Gastroesophageal sphincter (tissue), 4 donors: Measurements from ENCODE around the gene AACS. TPM values are rescaled to one million over a fixed set of nuclear protein-coding genes. Genes with fewer than 3 reads are reported as not detected.

Source experiments
- ATAC-seq: fragments of 150-250 bp; one replicate; pipeline ENCODE4 v1.9.1; 2016; ENCODE audit warnings: mild to moderate bottlenecking, moderate library complexity
- H3K27ac ChIP-seq, 4 donors: fragments of 200-600 bp; sonication (generic) in 3 of 4; 1 replicate in 3 of 4; 2 replicates in 1 of 4; pipeline ENCODE4 v1.5.1; 2016 to 2019
- H3K27me3 ChIP-seq: fragments of 200-600 bp; sonication (generic); one replicate; pipeline ENCODE4 v1.5.1; 2019
- H3K36me3 ChIP-seq, 2 donors: fragments of 200-600 bp; sonication (generic); one replicate each; pipeline ENCODE4 v1.5.1; 2019; ENCODE audit warnings: control low read depth in 1 of 2
- H3K4me1 ChIP-seq, 3 donors: fragments of 200-600 bp; sonication (generic); 1 replicate in 2 of 3; 2 replicates in 1 of 3; pipeline ENCODE4 v1.5.1; 2016 to 2019; ENCODE audit warnings: control low read depth in 2 of 3
- H3K4me3 ChIP-seq, 2 donors: fragments of 200-600 bp; sonication (generic); one replicate each; pipeline ENCODE4 v1.5.1; 2019; ENCODE audit warnings: mild to moderate bottlenecking in 1 of 2, moderate library complexity in 1 of 2
- H3K9me3 ChIP-seq, 3 donors: fragments of 200-600 bp; sonication (generic); one replicate each; pipeline ENCODE4 v1.5.1; 2017 to 2019; ENCODE audit warnings: control low read depth in 2 of 3
- CTCF ChIP-seq, 4 experiments: fragments of 200-600 bp in 2 of 4; fragments of 450-650 bp in 2 of 4; sonication (generic) in 1 of 4; IDR thresholded peaks; one replicate each; pipeline ENCODE4 v1.5.1; 2017 to 2019; ENCODE audit warnings: antibody characterized with exemption in 4 of 4, mild to moderate bottlenecking in 2 of 4, moderate library complexity in 2 of 4
- EP300 ChIP-seq: sonication (generic); formaldehyde crosslinking; IDR thresholded peaks from one replicate; pipeline ENCODE4 v1.6.1; 2017; ENCODE audit warnings: antibody characterized with exemption, mild to moderate bottlenecking
- POLR2A ChIP-seq, 2 donors: fragments of 450-650 bp; IDR thresholded peaks; one replicate each; pipeline ENCODE4 v1.6.1; 2017; ENCODE audit warnings: antibody characterized with exemption in 2 of 2, mild to moderate bottlenecking in 2 of 2, moderate library complexity in 1 of 2
- POLR2AphosphoS5 ChIP-seq: sonication (generic); formaldehyde crosslinking; IDR thresholded peaks from one replicate; pipeline ENCODE4 v1.6.1; 2017; ENCODE audit warnings: antibody characterized with exemption
- WGBS, 2 donors: methylation state at CpG; one replicate each; pipeline ENCODE4 v1.1.5; 2018; ENCODE audit warnings: low coverage in 1 of 2; 5-methylcytosine and 5-hydroxymethylcytosine counted together
- total RNA-seq, 4 donors: library from RNA; depleted of rRNA; stranded (reverse); fragments of >200 nt; gene quantifications; one replicate each; pipeline ENCODE4 v1.1.0, GENCODE V29; 2016

Gene AACS
- total RNA-seq: 10 to 100 TPM; 10.3 to 14.6 (median 11.8) TPM

DNA sequence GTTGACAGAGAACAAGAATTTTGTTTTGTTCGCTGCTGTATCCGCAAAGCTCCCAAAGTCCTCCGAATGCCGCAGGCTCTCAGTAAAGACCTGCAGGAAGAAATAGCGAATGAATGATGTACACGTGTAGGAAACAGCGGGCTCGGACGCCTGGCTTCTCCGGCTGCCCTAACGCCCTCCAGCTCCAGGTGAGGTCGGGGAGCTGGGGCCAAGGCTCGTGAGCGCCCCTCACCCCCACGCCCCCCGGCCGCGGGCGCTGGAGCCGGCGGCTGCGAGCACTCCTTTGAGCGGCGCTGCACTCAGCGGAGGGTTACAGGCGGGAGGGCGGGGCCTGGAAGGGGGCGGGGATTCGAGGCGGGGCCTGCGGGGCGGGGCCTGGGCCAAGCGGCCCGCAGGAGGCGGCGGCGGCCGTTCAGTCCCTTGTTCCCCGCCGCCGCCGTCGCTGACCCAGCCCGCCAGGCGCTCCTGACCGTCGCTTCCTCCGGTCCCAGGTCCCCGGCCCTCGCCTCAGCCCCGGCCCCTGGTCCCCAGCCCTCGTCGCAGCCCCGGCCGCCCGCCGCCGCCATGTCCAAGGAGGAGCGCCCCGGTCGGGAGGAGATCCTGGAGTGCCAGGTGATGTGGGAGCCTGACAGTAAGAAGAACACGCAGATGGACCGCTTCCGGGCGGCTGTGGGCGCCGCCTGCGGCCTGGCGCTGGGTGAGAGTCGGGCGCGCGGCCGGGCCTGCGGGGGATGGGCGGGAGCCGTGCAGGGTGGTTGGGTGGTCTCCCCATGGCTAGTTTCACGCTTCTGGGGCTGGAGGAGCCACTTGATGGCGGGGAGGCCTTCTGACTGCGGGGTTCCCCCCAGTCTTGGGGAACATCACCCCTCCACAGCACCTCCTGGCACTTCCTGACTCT is at the start of gene AACS:
Gene AACS (plus strand): TSS at position 415 of the 898 bp plus-strand sequence. CDS start 150 bp downstream, at position 565.
- no peaks in the 10 kb centered on the region for H3K27me3 ChIP-seq
- peaks cover 0 to 30% (median 5%) of the 10 kb centered on the region in 3 donors for H3K4me1 ChIP-seq
- ATAC-seq: peak; percentile 96
- peak within 1 kb of the TSS in 3 of 4 donors; percentile 82 to 85 (median 83) for H3K27ac ChIP-seq
- peak; percentile 37 to 57 for TF ChIP-seq POLR2A (IDR thresholded peaks at IDR 0.05)
- no peak for TF ChIP-seq POLR2AphosphoS5
- no peak for TF ChIP-seq EP300
- TF ChIP-seq CTCF (IDR thresholded peaks at IDR 0.05): peak in 1 of 4 experiments; percentile 10
- H3K9me3 ChIP-seq: no peaks in the 10 kb centered on the region
- H3K4me3 ChIP-seq: peak within 1 kb of the TSS; percentile 59 to 91
- peaks cover 0 to 12% of the 10 kb centered on the region in 2 donors for H3K36me3 ChIP-seq
- 0% methylated on average over 1 of the region's 80 CpGs; no CpG with 5 or more reads in 1 of the 2 donors for WGBS, 2 donors

GRCh38 chr12:125015680-125016310 is 49.4 kb upstream of the AACS start:
- no peak for ATAC-seq
- Histone ChIP-seq H3K4me1 (no peaks in the 10 kb centered on the region), H3K9me3 (no peaks in the 10 kb centered on the region), H3K27ac (no peak overlapping the region), H3K27me3 (no peaks in the 10 kb centered on the region), H3K36me3 (peaks cover 0 to 34% of the 10 kb centered on the region in 2 donors), H3K4me3 (no peak overlapping the region)
- TF ChIP-seq POLR2A (IDR thresholded peaks at IDR 0.05) (no peak), POLR2AphosphoS5 (no peak), EP300 (no peak), CTCF (IDR thresholded peaks at IDR 0.05) (no peak)
- 71 to 90% methylated on average over 8 to 13 of the region's 24 CpGs for WGBS, 2 donors

- Histone ChIP-seq H3K36me3 (peaks cover 0 to 31% of the 10 kb centered on the region in 2 donors), H3K27ac (no peak overlapping the region), H3K4me1 (no peaks in the 10 kb centered on the region), H3K9me3 (no peaks in the 10 kb centered on the region), H3K4me3 (no peak overlapping the region), H3K27me3 (no peaks in the 10 kb centered on the region)
- TF ChIP-seq POLR2A (IDR thresholded peaks at IDR 0.05) (no peak), POLR2AphosphoS5 (no peak), CTCF (IDR thresholded peaks at IDR 0.05) (no peak), EP300 (no peak)
- WGBS, 2 donors: 100% methylated on average over 4 of the region's 9 CpGs; no CpG with 5 or more reads in 1 of the 2 donors
- ATAC-seq: no peak
Measured at GRCh38 chr12:125017801-125018200, 47.4 kb upstream of the AACS start.

DNA sequence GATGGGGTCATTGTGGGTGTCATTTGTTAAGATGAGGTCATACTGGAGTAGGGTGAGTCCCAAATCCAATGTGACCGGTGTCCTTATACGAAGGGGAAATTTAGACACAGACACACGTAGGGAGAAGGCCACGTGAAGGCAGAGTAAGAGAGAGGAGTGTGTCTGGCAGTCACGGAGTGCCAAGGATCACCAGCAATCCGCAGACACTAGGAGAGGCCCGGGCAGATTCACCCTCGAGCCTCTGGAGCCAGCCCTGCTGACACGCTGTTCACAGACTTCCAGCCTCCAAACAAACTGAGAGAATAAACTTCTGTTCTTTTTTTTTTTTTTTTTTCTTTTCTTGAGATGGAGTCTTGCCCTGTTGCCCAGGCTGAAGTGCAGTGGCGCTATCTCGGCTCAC is 46.9 kb upstream of the AACS start:
- Histone ChIP-seq H3K27ac (no peak overlapping the region), H3K36me3 (peaks cover 0 to 30% of the 10 kb centered on the region in 2 donors), H3K27me3 (no peaks in the 10 kb centered on the region), H3K4me3 (no peak overlapping the region), H3K9me3 (no peaks in the 10 kb centered on the region), H3K4me1 (no peaks in the 10 kb centered on the region)
- ATAC-seq: no peak
- 84 to 89% methylated on average over 7 to 10 of the region's 11 CpGs for WGBS, 2 donors
- TF ChIP-seq POLR2AphosphoS5 (no peak), POLR2A (IDR thresholded peaks at IDR 0.05) (no peak), EP300 (no peak), CTCF (IDR thresholded peaks at IDR 0.05) (no peak)
